Epithelial cell of umbilical artery (primary cell): Measurements from ENCODE around the gene CALHM3. TPM values are rescaled to one million over a fixed set of nuclear protein-coding genes. Genes with fewer than 3 reads are reported as not detected.

ENCODE experiments used
- total RNA-seq: library from RNA; depleted of rRNA; stranded (reverse); fragments of >200 nt; gene quantifications from 2 replicates; pipeline ENCODE4 v1.2.3, GENCODE V29; 2014

CALHM3 gene
- total RNA-seq: not detected in 2 replicates

GRCh38 chr10:103479135-103479534 is at the start of gene CALHM3:
Gene CALHM3 (minus strand): TSS chr10:103479240. CDS start chr10:103479032, 208 bp downstream.

GRCh38 chr10:103493362-103493915 is 14.4 kb upstream of the CALHM3 start, which contains the start of gene NEURL1:
Gene NEURL1 (plus strand): TSS chr10:103493705. CDS start chr10:103494388, 683 bp downstream.

GRCh38 chr10:103458720-103459119 is 20.3 kb downstream of the CALHM3 start, which contains the start of gene CALHM1:
Gene CALHM1 (minus strand): TSS chr10:103458900. CDS start chr10:103458751, 149 bp downstream.

GRCh38 chr10:103451831-103452505 is 27.1 kb downstream of the CALHM3 start, which contains the start of gene CALHM2:
Gene CALHM2 (minus strand): TSS chr10:103452370. CDS start chr10:103449941, 2,429 bp downstream.

Other genes starting within 250 kb of the CALHM3 start
- 0.32 TPM in 1 of 2 replicates, not detected in the other for gene RPEL1, start 233.4 kb downstream of the CALHM3 start, total RNA-seq
- under 0.01 and 0.15 TPM in 2 replicates for gene INA, start 202.1 kb downstream of the CALHM3 start, total RNA-seq
- 14.9 and 27.1 TPM in 2 replicates for gene PCGF6, start 128.1 kb downstream of the CALHM3 start, total RNA-seq
- gene TAF5, start 111.3 kb downstream of the CALHM3 start, total RNA-seq: 3.9 and 8.4 TPM in 2 replicates
- 308 and 411 TPM in 2 replicates for gene ATP5MK, start 82.8 kb downstream of the CALHM3 start, total RNA-seq
- 42.9 and 50.0 TPM in 2 replicates for gene PDCD11, start 82.6 kb downstream of the CALHM3 start, total RNA-seq
- 6.8 and 9.9 TPM in 2 replicates for gene CALHM2, start 26.9 kb downstream of the CALHM3 start, total RNA-seq
- not detected in 2 replicates for gene CALHM1, start 20.3 kb downstream of the CALHM3 start, total RNA-seq
- under 0.01 and 0.15 TPM in 2 replicates for gene NEURL1, start 14.5 kb upstream of the CALHM3 start, total RNA-seq